ENCODE measurements around the gene KRTAP5-5.

- TF ChIP-seq EP300 (conservative IDR thresholded peaks at IDR 0.05; ENCODE audit: poor library complexity, severe bottlenecking) = no peak
- TF ChIP-seq CTCF (IDR thresholded peaks at IDR 0.05; ENCODE audit: poor library complexity, severe bottlenecking) = no peak
- no peak for TF ChIP-seq MXI1 (conservative IDR thresholded peaks at IDR 0.05; ENCODE audit: poor library complexity, severe bottlenecking)
- no peak for TF ChIP-seq POLR2AphosphoS5 (IDR thresholded peaks at IDR 0.05)
- TF ChIP-seq REST (IDR thresholded peaks at IDR 0.05; ENCODE audit: borderline replicate concordance) = no peak
- TF ChIP-seq RAD21 (conservative IDR thresholded peaks at IDR 0.05) = no peak
These were observed 13.6 kb downstream of the KRTAP5-5 start for GRCh38 chr11:1643146-1643690.
